Spleen (tissue), 11 donors: ENCODE results near the gene CTNNBL1. TPM values are rescaled to one million over a fixed set of nuclear protein-coding genes. Genes with fewer than 3 reads are reported as not detected.

Source experiments
- DNase-seq: peaks from one replicate; pipeline ENCODE4 v3.0.0-alpha.2; 2020
- H3K27ac ChIP-seq, 8 donors: fragments of 200-600 bp; sonication (generic) in 7 of 8; 1 replicate in 4 of 8; 2 replicates in 4 of 8; pipeline versions ENCODE4 v1.5.0 to v1.8.0; 2016 to 2021; ENCODE audit warnings: inconsistent platforms in 4 of 8, mild to moderate bottlenecking in 4 of 8, moderate library complexity in 1 of 8
- H3K27me3 ChIP-seq, 7 donors: fragments of 200-600 bp; sonication (generic) in 6 of 7; replicated peaks in 1 of 7; 1 replicate in 4 of 7; 2 replicates in 3 of 7; pipeline versions ENCODE4 v1.5.0 to v1.8.0; 2016 to 2021; ENCODE audit warnings: inconsistent platforms in 3 of 7, mild to moderate bottlenecking in 1 of 7
- H3K36me3 ChIP-seq, 6 donors: fragments of 200-600 bp; sonication (generic) in 5 of 6; 1 replicate in 4 of 6; 2 replicates in 2 of 6; pipeline versions ENCODE4 v1.5.0 to v1.8.0; 2016 to 2021; ENCODE audit warnings: inconsistent platforms in 2 of 6
- H3K4me1 ChIP-seq, 6 donors: fragments of 200-600 bp; sonication (generic) in 5 of 6; 1 replicate in 3 of 6; 2 replicates in 3 of 6; pipeline versions ENCODE4 v1.5.0 to v1.8.0; 2016 to 2021; ENCODE audit warnings: inconsistent platforms in 3 of 6
- H3K4me3 ChIP-seq, 8 donors: fragments of 200-600 bp; sonication (generic) in 7 of 8; 1 replicate in 4 of 8; 2 replicates in 4 of 8; pipeline versions ENCODE4 v1.5.0 to v1.8.0; 2016 to 2021; ENCODE audit warnings: inconsistent platforms in 4 of 8, mild to moderate bottlenecking in 4 of 8, moderate library complexity in 2 of 8
- H3K9me3 ChIP-seq, 8 donors: fragments of 200-600 bp; sonication (generic) in 7 of 8; 1 replicate in 4 of 8; 2 replicates in 4 of 8; pipeline versions ENCODE4 v1.5.0 to v1.8.0; 2016 to 2021; ENCODE audit warnings: inconsistent platforms in 4 of 8
- CTCF ChIP-seq, 11 experiments: fragments of 200-600 bp in 7 of 11; fragments of 450-650 bp in 4 of 11; sonication (generic) in 4 of 11; IDR thresholded peaks in 8 of 11; conservative IDR thresholded peaks in 3 of 11; 1 replicate in 7 of 11; 2 replicates in 4 of 11; pipeline versions ENCODE4 v1.4.0 to v1.8.0; 2016 to 2021; ENCODE audit warnings: antibody characterized with exemption in 11 of 11, inconsistent platforms in 4 of 11, mild to moderate bottlenecking in 1 of 11
- POLR2A ChIP-seq, 3 donors: fragments of 450-650 bp; IDR thresholded peaks; one replicate each; pipeline ENCODE4 v1.5.1; 2017; ENCODE audit warnings: antibody characterized with exemption in 3 of 3, mild to moderate bottlenecking in 1 of 3
- POLR2AphosphoS5 ChIP-seq, 3 donors: sonication (generic); formaldehyde crosslinking; IDR thresholded peaks; one replicate each; pipeline ENCODE4 v1.5.1; 2017; ENCODE audit warnings: antibody characterized with exemption in 3 of 3
- WGBS, 5 donors: extraction: QIAGEN DNeasy Blood & Tissue Kit in 3 of 5; methylation state at CpG; one replicate each; pipeline versions ENCODE4 v1.1.5 to v1.1.7; 2013 to 2018; 5-methylcytosine and 5-hydroxymethylcytosine counted together
- intact Hi-C: fragments of 100-400 bp; cut with DNase I; formaldehyde crosslinking; loops from one replicate; pipeline ENCODE4 v1.15.0; 2023; ENCODE audit warnings: low total_unique reads
- polyA plus RNA-seq, 3 donors: library from polyadenylated mRNA; stranded (reverse); fragments of 200-250 nt; gene quantifications; one replicate each; pipeline ENCODE4 v1.2.1, GENCODE V29; 2013
- total RNA-seq, 7 donors: library from RNA; depleted of rRNA in 3 of 7; stranded (reverse); fragments of >200 nt in 3 of 7; fragmentation: NEBNext Ultra II Directional in 4 of 7; extraction: Animal tissue kit (Norgen Biotek cat#: 25700) in 4 of 7; gene quantifications; one replicate each; pipeline versions ENCODE4 v1.1.0 to v1.2.1, GENCODE V29; 2016 to 2021
- donor health status: healthy with polysubstance abuse.
- donor health status: DM: no; HTN: no; CAD: no; lungs with moderate emphysema.
- donor health status: DM: no; HTN: no; CAD: no.
- donor health status: Bipolar disorder and iron deficiency.
- donor health status: healthy.
- donor health status: DM: no; HTN: no; CAD: no.
- donor health status: DM: yes; HTN: yes; CAD: no.

Gene CTNNBL1
- total and polyA plus RNA-seq, 10 donors, result 46.5 to 135 (median 82.9) TPM

GRCh38 chr20:37686762-37687477 lies 6.9 kb upstream of the CTNNBL1 start:
- Histone ChIP-seq H3K27ac (no peak overlapping the region), H3K27me3 (peaks cover 0 to 43% (median 0%) of the 10 kb centered on the region in 7 donors), H3K4me1 (no peaks in the 10 kb centered on the region), H3K4me3 (no peak overlapping the region), H3K9me3 (no peaks in the 10 kb centered on the region), H3K36me3 (no peaks in the 10 kb centered on the region)
- DNase-seq, result no peak
- TF ChIP-seq CTCF (IDR thresholded peaks at IDR 0.05 in 8 of 11, conservative IDR thresholded peaks at IDR 0.05 in 3 of 11) (no peak), POLR2A (IDR thresholded peaks at IDR 0.05) (no peak), POLR2AphosphoS5 (IDR thresholded peaks at IDR 0.05) (no peak)
- 89 to 100% (median 90%) methylated on average over 2 of the region's 2 CpGs for WGBS, 5 donors
- intact Hi-C loops, result no loop called here

DNA sequence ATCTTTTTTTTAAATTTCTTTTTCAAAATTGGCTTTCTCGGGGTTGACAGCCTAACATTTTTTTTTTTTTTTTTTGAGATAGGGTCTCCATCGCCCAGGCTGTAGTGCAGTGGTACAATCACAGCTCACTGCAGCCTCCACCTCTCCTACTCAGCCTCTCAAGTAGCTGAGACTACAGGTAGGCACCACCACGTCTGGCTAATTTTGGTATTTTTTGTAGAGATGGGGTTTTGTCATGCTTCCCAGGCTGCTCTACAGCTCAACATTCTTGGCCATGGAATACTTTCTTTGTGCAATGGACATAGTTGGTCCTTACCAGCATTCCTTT lies 6.4 kb upstream of the CTNNBL1 start:
- Histone ChIP-seq H3K4me1 (no peaks in the 10 kb centered on the region), H3K36me3 (no peaks in the 10 kb centered on the region), H3K9me3 (no peaks in the 10 kb centered on the region), H3K27ac (no peak overlapping the region), H3K4me3 (no peak overlapping the region), H3K27me3 (peaks cover 0 to 43% (median 0%) of the 10 kb centered on the region in 7 donors)
- TF ChIP-seq CTCF (IDR thresholded peaks at IDR 0.05 in 8 of 11, conservative IDR thresholded peaks at IDR 0.05 in 3 of 11) (no peak), POLR2A (IDR thresholded peaks at IDR 0.05) (no peak), POLR2AphosphoS5 (IDR thresholded peaks at IDR 0.05) (no peak)
- 64 to 82% (median 70%) methylated on average over 3 of the region's 3 CpGs for whole genome bisulfite sequencing, 5 donors
- intact Hi-C loops, result no loop called here
- DNase-seq, result no peak

DNA sequence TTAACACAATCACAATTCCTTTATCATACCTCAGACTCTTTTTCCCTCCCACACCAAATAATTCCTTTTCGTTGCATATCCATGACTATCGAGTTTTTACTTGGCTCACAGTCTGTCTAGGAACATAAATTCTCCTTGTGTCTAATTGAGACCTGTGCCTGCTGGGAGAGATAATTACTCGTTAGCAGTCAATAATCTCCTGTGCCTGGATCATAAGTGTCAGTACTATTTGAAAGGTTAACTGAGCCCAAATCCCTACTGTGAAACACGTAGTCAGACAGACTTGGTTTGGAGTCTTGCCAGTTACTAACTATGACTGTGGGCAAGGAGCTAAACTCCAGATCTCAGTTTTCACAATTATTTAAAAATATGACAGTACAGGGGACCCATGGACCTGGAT lies 5.7 kb upstream of the CTNNBL1 start:
- Histone ChIP-seq H3K4me3 (no peak overlapping the region), H3K9me3 (no peaks in the 10 kb centered on the region), H3K27ac (no peak overlapping the region), H3K36me3 (no peaks in the 10 kb centered on the region), H3K4me1 (peaks cover 0 to 2% (median under 1%) of the 10 kb centered on the region in 6 donors), H3K27me3 (peaks cover 0 to 43% (median 0%) of the 10 kb centered on the region in 7 donors)
- TF ChIP-seq CTCF (IDR thresholded peaks at IDR 0.05 in 8 of 11, conservative IDR thresholded peaks at IDR 0.05 in 3 of 11) (no peak), POLR2A (IDR thresholded peaks at IDR 0.05) (no peak), POLR2AphosphoS5 (IDR thresholded peaks at IDR 0.05) (no peak)
- intact Hi-C loops, result no loop called here
- no peak for DNase-seq
- 68 to 82% (median 80%) methylated on average over 4 of the region's 4 CpGs for WGBS, 5 donors

- H3K9me3 ChIP-seq, result no peaks in the 10 kb centered on the region
- no peak for DNase-seq
- no peak overlapping the region for H3K4me3 ChIP-seq
- WGBS, 5 donors, result 71 to 84% (median 82%) methylated on average over 5 of the region's 5 CpGs
- H3K27ac ChIP-seq, result no peak overlapping the region
- intact Hi-C loops, result no loop called here
- H3K4me1 ChIP-seq, result peaks cover 12 to 25% (median 20%) of the 10 kb centered on the region in 6 donors
- TF ChIP-seq POLR2AphosphoS5 (IDR thresholded peaks at IDR 0.05) (no peak), CTCF (IDR thresholded peaks at IDR 0.05 in 8 of 11, conservative IDR thresholded peaks at IDR 0.05 in 3 of 11) (no peak)
- H3K36me3 ChIP-seq, result no peaks in the 10 kb centered on the region
- H3K27me3 ChIP-seq, result peaks cover 0 to 36% (median 0%) of the 10 kb centered on the region in 7 donors
Observed at GRCh38 chr20:37690626-37691369, 3.0 kb upstream of the CTNNBL1 start.
